ENCODE measurements around the gene LCN9.

GRCh38 chr9:135673941-135674340 lies 10.8 kb downstream of the LCN9 start:
- TF ChIP-seq POLR2A (IDR thresholded peaks at IDR 0.05; ENCODE audit: low read length) (no peak), GATA1 (IDR thresholded peaks at IDR 0.05; ENCODE audit: low read depth, low read length) (no peak)
